NCI-H2227 treated with DMSO at 0.1 percent for 48 hours (cell line): ENCODE measurements around the gene ALOXE3.
A peak's percentile ranks its signal among the peaks of the same experiment; 100 is the strongest.
"Not testable (repeated sequence)": the region's sequence is repeated elsewhere in the genome, so short reads cannot be mapped to it uniquely, and the experiment has no call there.

ENCODE experiments used
- DNase-seq: peaks from one replicate; lab custom pipeline; 2025; lab: John Stamatoyannopoulos, UW

Gene ALOXE3

DNA sequence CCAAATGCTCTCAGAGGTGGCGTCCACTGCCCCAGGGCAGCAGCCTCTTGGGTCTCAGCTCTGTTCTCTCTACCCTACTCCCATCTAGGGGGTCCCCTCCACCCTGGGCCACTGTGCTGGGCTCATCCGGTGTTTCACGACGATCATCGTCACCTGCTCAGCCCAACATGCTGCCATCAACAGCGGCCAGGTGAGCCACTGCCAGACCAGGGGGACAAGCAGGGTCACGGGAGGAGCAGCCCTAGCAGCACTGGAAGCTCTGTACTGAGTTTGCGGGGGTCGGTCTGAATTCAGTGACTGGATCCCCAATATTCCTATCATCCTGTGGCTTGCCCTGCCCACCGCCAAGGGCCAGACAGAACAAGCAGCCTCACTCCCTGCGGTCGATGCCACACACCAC is 46.8 kb downstream of the ALOXE3 start:
- DNase-seq: no peak

DNA sequence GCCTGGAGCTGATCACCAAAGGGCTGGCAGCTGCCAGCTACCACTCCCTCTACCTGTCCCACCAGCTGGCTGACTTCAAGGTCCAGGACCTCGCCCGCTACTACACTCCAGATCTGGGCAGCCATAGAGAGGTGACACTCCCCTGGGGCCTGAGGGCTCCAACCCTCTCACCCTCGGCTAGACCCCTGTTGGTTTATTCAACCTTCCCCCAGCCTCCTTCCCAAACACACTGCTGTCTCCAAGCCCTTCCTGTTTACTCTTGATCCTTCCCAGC is 48.8 kb downstream of the ALOXE3 start:
- no peak for DNase-seq

DNA sequence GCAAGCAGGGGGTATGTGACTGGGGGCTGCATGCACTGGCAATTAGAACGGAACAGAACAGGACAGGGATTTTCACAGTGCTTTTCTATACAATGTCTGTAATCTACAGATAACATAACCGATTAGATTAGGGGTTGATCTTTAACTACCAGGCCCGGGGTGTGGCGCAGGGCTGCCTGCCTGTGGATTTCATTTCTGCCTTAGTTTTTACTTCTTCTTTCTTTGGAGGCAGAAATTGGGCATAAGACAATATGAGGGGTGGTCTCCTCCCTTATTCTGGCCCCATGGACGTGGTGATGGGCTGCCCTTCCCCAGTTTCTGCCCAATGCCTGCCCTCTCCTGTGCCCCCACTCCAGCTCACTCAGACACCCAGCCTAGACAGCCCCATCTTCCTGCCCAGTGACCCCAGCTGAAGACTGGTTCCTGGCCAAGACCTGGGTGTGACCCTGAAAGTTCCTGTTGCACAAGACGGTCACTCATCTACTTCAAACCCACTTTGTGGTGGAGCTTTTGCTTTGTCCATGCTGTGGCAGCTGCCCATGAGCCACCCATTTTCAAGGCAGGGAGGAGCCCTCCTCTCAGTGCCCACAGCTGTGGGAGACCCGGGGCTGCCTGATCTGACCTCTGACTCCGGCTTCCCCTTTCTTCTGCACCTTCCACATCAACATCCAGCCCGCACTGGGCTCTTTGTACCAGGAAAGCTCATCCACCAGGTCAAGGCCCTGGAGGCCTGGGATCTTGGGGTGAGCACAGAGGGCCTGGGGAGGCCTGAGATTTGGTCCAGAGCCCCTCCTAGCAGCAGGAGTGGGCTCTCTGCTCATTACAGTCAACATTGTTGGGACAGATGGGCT is 49.4 kb downstream of the ALOXE3 start:
- DNase-seq: no peak

DNA sequence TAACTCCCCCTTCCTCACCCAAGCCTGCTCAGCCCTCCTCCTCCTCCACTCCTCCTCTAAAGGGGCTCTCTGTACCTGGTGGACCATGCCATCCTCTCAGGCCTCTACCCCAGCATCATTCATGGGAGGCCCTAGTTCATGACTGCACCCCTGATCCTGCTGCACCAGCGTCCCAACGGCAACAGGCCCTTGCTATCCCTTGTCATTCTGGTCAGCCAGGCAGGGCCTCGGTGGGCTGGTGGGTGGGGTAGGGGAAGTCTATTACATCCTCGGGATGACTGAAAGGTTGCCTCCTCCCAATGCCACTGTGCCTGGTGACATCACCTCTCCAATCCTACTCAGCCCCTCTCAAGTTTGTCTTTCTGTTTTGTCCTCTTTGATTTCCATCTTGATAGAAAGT is 50.5 kb downstream of the ALOXE3 start:
- DNase-seq: no peak

DNA sequence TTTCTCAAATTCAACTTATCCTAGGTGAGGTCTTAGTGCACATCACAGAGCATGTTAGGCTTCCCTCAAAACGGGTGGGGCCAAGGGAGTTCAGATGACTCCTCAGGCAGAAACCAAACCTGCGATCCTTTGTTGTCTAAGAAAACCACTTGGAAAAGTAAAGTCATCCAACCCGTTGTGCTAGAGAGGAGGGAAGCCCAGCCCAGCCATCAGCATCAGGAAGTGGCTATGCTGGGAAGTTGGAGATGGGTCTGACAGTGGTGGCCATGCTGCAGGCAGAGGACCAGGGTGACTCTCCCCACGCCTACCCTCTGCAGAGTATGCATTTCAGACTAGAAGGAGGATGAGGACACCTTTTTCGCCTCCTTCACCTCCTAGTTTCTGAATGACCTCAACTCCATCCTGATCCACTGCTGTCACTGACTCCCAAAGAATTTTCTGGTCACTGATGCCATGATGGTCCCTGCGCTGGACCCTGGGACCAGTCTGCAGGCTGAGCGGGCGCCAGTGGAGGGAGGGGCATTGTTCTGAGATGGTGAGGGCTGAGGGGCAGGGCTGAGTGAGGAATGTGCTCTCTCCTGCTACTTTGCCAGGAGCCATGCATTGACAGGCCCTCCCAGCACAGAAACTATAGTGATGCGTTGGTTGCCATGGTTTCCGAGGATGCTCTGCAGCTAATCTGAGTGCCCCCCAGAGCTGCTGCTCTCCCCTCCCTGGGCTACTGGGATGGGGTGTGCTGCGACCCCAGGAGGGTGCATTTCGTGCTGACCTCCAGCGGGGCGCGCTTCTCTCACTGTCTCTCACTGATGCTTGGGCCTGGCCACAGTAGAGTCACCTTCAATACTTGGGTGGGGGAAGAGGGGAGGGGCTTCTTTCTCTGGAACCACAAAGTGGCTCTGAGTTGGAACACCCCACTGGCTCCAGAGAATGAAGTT is 51.2 kb downstream of the ALOXE3 start:
- DNase-seq: no peak

DNA sequence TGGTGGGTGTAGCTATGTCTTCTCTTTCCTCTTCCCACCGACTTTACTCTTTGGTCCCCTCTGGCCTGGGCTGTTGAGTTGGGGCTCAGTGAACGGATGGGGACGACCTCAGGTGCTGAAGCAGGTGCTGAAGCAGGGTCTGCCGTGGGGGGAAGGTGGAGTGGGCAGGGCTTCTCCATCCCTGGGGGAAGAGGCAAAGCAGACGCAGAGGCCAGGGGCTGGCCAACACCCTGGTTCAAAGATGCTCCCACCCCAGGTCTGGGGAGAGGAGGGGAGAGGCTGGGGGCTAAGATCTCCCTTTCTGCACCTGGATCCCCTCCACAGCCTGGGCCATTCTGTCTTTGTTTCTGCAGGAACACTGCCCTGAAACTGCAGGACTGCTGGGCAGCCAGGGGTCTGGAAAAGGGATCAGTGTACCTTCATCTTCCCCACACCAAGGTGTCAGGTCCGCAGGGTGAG is 53.7 kb downstream of the ALOXE3 start:
- DNase-seq: no peak

DNA sequence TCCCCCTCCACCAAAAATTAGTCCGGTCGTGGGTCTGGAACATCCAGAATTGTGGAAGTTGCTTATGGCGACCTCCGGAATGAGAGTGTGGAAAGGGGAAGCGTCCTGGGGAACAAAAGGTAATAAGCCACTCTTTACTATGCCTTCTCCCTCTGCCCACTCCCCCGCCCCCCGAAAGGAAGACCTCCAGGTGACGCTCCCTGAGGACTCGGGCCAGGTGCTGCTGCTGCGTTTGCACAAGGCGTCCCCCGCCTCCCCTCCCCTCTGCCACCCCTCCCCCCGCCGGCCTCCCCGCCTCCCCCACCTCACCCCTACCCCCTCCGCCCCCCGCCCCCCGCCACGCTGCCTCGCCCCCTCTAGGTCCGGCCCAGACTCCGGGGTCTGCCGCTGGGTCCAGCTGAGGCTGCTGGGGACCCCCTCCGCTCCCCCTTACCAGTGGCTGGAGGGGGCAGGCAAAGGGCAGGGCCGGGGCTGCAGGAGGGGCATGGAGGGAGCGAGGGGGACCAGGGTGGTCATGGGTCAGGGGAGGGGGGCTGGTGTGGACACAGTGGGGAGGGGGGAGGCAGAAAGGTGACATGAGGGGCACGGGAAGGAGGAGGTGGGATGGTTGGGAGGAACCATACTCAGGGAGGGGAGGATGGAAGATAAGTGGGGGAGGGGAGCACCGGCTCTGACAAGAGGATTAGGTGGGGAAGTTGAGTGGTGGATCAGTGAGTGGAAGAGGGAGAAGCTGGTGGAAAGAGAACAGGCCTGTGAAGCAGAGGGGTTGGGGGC is 54.4 kb downstream of the ALOXE3 start:
- DNase-seq: no peak

DNA sequence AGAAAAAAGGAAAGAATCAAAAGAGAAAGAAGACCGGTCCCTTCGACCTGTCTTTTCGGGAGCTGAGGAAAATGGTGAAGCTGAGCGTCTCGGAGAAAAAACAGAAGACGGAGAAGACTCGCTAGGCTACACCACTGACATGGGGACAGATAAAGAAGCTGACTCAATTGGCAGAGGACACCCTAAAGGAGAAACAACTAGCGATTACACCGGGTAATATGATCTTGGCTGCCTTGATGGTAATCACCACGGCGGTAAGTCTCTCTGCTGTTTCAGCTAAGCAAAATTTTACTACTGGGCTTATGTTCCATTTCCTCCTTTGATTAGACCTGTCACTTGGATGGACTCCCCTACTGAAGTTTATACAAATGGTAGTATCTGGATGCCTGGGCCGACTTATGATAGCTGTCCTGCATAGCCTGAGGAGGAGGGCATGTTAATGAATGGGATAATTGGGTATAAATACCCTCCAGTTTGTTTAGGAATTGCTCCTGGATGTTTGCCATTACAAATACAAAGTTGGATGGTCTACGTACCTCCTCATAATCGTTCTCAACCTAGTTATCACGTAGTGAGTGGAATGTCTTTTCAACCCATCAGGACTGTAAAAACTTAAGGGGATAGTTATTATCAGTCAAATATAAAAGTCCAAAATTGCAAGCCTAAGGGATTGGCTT is 55.4 kb downstream of the ALOXE3 start:
- no peak for DNase-seq

DNA sequence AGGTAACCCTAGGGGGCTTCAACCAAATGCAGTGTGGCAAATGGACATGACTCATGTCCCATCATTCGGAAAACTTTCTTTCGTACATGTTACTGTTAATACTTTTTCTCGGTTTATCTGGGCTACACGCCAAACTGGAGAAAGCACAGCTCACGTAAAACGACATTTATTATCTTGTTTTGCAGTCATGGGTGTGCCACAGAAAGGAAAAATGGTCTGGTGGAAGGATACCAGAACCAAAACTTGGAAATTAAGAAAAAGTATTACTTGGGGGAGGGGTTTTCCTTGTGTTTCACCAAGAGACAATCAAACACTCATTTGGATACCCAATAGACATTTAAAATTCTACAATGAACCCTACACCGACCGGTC is 55.9 kb downstream of the ALOXE3 start:
- no peak for DNase-seq

DNA sequence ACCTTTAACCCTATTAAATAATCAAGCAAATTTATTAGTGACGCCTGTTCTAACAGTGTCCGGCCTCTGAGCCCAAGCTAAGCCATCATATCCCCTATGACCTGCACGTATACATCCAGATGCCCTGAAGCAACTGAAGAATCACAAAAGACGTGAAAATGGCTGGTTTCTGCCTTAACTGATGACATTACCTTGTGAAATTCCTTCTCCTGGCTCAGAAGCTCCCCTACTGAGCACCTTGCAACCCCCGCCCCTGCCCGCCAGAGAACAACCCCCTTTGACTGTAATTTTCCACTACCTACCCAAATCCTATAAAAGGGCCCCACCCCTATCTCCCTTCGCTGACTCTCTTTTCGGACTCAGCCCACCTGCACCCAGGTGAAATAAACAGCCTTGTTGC is 56.5 kb downstream of the ALOXE3 start:
- not testable (repeated sequence) for DNase-seq

DNA sequence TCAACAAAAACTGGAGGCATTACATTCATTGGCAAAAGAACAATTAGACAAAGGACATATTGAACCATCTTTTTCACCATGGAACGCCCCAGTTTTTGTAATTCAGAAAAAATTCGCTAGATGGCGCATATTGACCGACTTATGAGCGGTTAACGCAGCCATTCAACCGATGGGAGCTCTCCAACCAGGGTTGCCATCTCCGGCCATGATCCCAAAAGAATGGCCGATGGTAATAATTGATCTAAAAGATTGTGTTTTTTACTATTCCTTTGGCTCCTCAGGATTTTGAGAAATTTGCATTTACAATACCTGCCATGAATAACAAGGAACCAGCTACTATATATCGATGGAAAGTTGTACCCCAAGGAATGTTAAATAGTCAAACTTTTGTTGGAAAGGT is 58.0 kb downstream of the ALOXE3 start:
- peak; percentile 52 for DNase-seq

DNA sequence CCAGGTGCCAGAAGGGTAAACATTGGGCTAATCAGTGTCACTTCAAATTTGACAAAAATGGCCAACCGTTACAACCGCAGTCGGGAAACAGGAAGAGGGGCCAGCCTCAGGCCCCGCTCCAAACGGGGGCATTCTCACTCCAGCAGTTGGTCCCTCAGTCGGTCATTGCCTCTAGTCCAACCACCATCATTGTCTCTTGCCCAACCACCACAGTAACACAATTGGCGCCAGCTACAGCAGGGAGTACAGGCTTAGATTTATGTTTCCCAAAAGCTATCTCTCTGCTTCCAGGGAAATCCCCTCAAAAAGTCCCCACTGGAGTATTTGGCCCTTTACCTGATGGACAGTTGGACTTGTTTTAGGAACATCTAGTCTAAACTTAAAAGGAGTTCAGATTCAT is 59.2 kb downstream of the ALOXE3 start:
- no peak for DNase-seq

DNA sequence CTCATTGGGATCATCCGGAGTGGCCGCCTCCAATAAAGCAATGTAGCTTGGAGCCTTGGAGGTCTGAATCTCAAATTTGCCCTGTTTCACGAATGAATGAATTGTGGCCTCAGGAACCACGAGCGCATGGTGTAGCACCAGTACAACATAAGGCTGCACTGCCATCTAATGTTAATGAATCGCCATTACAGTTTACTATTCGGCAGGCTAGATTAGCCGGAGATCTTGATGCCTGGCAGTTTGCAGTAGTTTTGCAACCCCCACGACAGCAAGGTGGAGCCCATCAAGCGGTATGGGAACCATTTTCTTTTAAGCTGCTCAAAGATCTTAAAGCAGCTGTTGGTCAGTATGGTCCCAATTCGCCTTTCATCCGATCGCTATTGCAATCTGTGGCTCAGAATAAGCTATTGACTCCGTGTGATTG is 60.6 kb downstream of the ALOXE3 start:
- peak; percentile 63 for DNase-seq

DNA sequence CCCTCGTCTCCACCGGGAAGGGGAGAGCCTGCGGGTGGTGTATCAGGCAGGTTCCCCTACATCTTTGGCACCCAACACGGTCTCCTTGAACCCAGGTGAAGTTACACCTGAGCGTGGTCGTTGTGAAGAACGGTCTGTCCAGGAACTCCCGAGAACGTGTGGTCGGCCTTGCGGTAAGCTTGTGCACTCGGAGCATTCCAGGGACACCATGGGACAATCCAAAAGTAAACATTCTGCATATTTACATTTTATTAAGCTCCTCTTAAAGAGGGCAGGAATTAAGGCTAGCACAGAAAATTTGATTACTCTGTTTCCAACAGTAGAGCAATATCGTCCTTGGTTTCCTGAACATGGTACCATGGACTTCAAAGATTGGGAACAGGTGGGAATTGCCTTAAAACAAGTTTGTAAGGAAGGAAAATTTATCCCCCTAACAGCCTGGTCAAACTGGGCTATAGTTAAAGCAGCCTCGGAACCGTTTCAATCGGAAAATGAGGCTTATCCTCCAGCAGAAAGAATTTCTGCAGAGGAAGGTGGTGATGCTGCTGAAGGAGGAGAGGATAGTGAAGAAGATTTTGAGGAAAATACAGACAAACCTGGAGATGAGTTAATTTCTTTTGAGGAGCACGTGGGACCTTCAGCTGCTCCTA is 61.2 kb downstream of the ALOXE3 start:
- no peak for DNase-seq

DNA sequence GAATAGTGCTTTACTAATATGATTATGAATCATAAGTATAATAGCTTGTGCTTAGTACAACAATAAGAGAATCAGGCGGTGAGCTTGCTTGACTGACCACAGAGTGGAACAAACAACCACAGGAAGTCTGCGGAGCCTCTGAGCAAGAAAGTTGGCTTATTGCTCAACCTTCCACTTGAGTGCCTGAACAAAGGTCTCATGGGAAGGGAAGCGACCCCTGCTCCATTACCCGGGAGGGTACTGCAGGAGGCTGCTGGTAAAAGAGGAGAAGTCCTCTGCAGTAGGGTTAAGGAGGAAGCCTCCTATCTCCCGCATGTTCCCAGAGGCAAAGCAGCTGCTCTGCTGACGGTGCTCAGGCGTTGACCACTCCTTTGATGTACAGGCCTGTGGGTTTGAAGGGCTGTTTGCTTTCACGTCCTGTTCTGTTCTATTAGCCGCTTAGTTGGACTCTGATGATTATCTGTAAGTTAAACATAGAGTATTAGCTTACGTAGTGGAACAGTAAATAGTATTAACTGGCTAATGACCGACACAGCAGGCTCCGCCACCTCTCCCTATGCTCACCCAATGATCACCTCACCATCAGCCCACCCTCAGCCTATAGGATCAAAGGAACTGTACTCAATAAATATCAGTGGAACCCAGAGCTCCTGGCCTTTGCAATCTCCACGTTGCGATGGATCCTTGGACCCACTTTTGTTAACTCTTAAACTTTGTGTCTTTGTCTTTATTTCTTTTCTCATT is 61.9 kb downstream of the ALOXE3 start:
- no peak for DNase-seq

DNA sequence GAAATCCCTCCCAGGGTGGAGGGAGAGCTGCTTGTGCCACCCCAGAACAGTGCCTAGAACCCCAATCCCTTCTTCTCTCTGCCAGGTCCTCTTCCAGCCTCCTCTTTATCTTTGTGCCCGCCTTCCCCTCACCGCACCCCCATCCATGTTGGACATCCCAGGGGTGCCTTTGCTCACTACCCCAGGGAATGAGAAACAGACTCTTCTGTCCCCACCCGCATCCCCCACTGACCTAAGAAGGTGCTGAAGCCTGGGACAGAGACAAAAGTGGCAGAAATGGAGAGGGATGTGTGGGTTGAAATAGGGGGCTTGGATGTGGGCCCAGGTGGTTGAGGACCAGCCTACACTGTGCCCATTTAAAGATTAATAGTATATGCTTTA is 62.5 kb downstream of the ALOXE3 start:
- no peak for DNase-seq

DNA sequence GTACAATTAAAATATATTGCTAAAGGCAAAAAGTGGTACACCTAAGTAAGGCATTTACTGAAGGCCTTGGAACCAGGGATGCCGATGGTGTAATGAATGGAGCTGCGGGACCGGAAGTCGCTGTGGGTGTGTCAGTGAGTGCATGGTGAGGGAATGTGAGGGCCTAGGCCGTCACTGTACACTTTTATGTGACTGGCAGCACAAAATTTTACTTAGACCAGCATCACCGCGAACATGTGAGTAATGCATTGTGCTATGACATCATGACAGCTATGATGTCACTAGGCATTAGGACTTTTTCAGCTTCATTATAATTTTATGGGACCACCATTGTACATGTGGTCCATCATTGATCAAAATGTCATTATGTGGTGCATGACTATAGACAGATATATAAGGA is 64.7 kb downstream of the ALOXE3 start:
- no peak for DNase-seq

DNA sequence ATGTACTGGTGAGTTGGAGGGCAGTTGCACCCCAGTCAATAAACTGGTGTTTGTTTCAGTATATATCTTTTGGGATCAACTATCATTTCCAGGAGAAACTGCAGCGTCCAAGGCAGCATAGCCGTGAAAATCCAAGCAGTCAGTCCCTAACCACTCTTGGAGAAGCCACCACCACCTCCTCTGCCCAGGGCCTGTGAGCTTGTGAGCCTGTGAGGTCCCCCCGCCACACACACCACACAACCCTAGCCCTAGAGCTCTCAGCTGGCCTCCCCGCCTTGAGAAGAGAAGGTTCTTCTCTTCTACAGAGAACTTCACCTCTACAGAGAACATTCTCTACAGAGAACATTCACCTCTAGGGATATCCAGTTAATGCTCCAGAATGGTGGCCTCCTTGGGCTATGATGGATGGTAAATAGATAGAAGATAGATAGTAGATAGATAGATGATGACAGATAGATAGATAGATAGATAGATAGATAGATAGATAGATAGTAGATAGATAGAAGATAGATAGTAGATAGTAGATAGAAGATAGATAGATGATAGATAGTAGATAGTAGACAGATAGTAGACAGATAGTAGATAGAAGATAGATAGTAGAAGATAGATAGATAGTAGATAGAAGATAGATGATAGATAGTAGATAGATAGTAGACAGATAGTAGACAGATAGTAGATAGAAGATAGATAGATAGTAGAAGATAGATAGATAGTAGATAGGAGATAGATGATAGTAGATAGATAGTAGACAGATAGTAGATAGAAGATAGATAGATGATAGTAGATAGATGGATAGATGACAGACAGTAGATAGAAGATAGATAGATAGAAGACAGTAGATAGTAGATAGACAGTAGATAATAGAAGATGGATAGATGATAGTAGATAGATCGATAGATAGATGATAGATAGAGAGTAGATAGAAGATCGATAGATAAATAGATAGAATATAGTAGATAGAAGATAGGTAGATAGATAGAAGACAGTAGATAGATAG is 65.8 kb downstream of the ALOXE3 start:
- no peak for DNase-seq

DNA sequence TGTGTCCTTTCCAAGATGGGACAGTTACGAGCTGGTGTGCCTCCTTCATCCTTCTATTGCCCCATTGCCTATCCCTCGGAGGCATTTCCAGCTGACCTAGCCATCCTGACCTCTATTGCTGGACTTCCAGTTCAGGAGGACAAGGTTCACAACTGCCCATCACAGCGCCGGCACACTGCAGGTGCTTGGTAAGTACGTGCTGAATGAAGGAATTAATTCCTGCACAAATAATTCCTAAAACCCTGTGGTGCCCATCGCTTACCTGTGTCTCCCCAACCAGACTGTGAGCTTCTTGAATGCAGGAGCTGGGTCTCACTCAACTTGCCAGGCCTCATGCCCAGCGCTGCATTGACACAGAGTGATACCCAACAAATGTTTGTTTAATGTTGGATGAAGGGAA is 66.5 kb downstream of the ALOXE3 start:
- DNase-seq: no peak

DNA sequence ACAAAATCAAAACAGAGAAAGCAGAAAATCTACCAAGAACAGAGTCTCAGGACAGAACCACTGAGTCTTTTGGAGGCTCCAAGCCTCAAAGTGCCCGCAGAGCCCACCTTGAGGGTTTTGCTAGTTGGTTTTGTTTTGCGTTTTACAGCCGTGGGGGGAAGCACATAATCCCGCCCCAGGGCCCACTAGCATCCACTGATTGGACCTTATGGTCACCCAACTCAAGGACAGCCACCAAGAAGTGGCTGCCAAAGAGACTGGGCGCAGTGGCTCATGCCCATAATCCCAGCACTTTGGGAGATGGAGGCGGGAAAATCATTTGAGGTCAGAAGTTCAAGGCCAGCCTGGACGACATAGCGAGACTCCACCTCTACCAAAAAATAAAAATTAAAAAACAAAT is 69.6 kb downstream of the ALOXE3 start:
- DNase-seq: no peak
